GM20431 (cell line): ENCODE measurements around the gene CLASP1.
"Not testable (repeated sequence)": the region's sequence is repeated elsewhere in the genome, so short reads cannot be mapped to it uniquely, and the experiment has no call there.

ENCODE experiments used
- in situ Hi-C: fragments of 300-500 bp; cut with MseI, MboI; formaldehyde crosslinking; loops from one replicate; pipeline ENCODE4 v1.15.0; 2020; ENCODE audit warnings: low sequenced_read_pairs; ENCODE audit not compliant: unreplicated experiment

The CLASP1 gene

DNA sequence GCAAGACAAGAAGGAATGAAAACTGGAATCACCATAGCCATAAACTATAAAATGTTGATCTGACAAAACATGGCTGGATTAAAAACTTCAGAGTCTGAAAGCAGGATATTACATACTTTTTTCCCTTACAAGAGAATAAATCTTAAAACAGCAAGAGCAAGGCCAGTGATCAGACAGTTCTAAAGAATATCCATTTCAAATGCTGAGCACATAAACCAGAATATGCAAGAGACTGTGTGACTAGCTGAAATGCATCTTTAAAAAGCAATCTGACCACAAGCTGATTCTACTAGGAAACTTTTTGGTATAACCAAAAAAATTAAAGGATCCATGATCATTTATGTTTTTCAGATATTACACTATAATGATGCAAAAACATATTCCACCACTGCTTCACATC lies 239.3 kb downstream of the CLASP1 start:
- in situ Hi-C loops = loop anchor here (25.0 kb wide), 1 partner anchor 302 kb away; no protein-coding TSS in a partner anchor

DNA sequence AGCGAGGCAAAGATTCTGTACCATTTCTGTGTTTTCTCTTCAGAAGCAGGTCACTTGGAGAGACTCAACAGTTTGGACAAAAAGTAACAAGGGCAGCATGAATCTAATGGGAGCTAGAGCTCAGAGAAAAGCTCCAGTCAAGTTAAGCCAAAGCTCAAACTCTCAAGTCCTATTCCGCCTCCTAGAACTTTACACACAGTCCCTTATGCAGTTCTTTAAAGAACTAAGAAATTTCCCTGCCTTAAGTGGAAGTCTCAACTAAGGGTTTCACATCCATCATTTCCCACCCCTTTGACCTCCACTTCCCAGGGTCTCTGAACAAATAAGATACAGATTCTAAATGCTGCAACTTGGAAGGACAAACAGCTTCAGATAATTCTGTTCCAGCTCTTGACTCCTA lies 239.9 kb downstream of the CLASP1 start:
- in situ Hi-C loops = loop anchor here (25.0 kb wide), 1 partner anchor 303 kb away; no protein-coding TSS in a partner anchor

- in situ Hi-C loops = loop anchor here (25.0 kb wide), 1 partner anchor 304 kb away; no protein-coding TSS in a partner anchor
Observed at GRCh38 chr2:121408641-121409040, 240.6 kb downstream of the CLASP1 start.

- in situ Hi-C loops = loop anchor here (25.0 kb wide), 1 partner anchor 307 kb away; no protein-coding TSS in a partner anchor
Observed at GRCh38 chr2:121405233-121405632, 244.0 kb downstream of the CLASP1 start.

- in situ Hi-C loops = loop anchor here (25.0 kb wide), 1 partner anchor 312 kb away; no protein-coding TSS in a partner anchor
Observed at GRCh38 chr2:121400201-121400600, 249.1 kb downstream of the CLASP1 start.

- in situ Hi-C loops = no loop called here
Observed at GRCh38 chr2:121398853-121399252, 250.4 kb downstream of the CLASP1 start.

DNA sequence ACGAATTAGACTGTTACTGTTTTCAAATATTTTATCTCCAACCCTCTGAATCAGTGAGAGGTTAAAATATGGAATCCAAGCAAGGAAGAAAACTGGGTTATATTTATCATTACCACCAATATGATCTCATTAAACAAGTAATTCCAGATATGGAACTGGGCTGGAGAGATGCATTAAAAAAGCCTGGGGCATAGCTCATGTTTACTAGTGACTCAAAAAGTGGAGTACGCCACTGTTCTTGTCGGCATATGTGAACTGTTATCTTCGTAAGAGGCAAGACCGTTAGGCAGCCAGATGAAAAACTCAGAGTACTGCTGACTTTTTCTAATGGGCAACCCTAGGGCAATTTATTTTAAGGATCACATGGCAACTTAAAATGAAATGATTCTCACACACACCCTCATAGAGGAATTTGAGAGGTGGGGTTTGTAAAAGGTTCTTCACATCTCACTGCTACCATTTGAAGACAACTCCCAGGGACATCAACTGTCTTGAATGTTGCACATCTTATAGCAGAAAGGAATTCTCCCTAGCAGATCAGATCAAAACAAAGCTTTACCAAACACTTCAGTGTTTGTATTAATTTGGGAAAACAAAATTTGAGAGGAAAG lies 259.1 kb downstream of the CLASP1 start:
- in situ Hi-C loops = no loop called here

GRCh38 chr2:121388371-121388770 lies 260.9 kb downstream of the CLASP1 start:
- in situ Hi-C loops = no loop called here

GRCh38 chr2:121387591-121388325 lies 261.5 kb downstream of the CLASP1 start:
- in situ Hi-C loops = no loop called here

- in situ Hi-C loops = no loop called here
Observed at GRCh38 chr2:121386707-121387106, 262.6 kb downstream of the CLASP1 start.

GRCh38 chr2:121386102-121386501 lies 263.2 kb downstream of the CLASP1 start:
- in situ Hi-C loops = no loop called here

- in situ Hi-C loops = no loop called here
Observed at GRCh38 chr2:121382744-121383143, 266.5 kb downstream of the CLASP1 start.

DNA sequence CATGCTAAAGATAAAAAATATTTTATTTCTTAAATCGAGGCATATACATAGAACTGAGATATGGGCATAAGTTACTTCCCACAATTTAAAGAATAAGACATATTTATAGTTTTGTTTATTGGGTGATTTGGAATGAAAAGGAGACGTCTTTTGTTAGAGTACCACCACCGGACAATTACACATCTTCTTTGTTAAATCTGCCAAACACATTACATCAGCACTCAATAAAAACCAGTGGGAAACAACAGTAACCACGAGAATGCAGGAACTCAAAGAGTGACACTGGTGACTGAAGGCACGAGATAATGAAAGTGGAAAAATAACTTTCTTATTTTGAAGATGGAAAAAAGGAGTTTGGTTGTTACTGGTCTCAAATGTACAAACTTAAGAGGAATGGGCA lies 271.6 kb downstream of the CLASP1 start:
- in situ Hi-C loops = no loop called here

- in situ Hi-C loops = no loop called here
Observed at GRCh38 chr2:121376535-121377250, 272.6 kb downstream of the CLASP1 start.

DNA sequence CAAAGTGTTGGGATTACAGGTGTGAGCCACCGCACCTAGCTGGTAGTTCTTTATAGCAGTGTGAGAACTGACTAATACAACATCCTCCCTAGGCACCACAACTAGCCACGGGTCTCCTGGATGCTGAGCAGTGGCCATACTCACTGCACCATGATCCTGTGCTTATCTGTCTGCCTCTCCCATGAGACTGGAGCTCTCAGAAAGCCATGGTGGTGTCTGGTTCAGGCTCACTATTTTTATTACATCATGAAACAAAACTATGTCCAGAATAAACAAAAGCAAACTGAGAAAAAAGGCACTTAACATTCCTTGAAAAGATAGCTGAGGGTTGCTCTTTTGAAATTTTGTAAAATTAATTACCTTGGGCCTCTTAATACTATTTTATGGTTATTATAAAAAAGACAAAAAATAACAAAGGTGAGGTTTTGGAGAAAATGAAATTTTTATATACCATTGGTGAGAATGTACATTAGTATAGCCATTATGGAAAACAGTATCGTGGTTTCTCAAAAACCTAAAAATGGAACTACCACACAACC lies 273.6 kb downstream of the CLASP1 start:
- in situ Hi-C loops = no loop called here

DNA sequence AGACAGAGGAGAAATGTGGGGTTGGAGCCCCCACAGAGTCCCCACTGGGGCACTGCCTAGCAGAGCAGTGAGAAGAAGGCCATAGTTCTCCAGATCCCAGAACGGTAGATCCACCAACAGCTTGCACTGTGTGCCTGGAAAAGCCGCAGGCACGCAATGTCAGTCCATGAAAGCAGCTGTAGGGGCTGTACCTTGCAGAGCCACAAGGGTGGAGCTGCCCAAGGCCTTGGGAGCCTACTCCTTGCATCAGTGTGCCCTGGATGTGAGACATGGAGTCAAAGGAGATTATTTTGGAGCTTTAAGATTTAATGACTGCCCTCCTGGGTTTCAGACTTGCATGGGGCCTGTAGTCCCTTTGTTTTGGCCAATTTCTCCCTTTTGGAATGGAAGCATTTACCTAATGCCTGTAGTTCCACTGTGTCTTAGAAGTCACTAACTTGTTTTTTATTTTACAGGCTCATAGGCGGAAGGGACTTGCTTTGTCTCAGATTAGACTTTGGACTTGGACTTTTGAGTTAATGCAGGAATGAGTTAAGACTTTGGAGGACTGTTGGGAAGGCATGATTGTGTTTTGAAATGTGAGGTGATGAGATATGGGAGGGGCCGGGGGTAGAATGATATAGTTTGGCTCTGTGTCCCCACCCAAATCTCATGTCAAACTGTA lies 274.7 kb downstream of the CLASP1 start:
- in situ Hi-C loops = not testable (repeated sequence)

- in situ Hi-C loops = no loop called here
Observed at GRCh38 chr2:121372721-121373353, 276.4 kb downstream of the CLASP1 start.

GRCh38 chr2:121372082-121372481 lies 277.2 kb downstream of the CLASP1 start:
- in situ Hi-C loops = no loop called here

- in situ Hi-C loops = no loop called here
Observed at GRCh38 chr2:121368836-121369235, 280.4 kb downstream of the CLASP1 start.

GRCh38 chr2:121368155-121368554 lies 281.1 kb downstream of the CLASP1 start:
- in situ Hi-C loops = no loop called here
